ENCODE data around the gene PTPRU.

The PTPRU gene

DNA sequence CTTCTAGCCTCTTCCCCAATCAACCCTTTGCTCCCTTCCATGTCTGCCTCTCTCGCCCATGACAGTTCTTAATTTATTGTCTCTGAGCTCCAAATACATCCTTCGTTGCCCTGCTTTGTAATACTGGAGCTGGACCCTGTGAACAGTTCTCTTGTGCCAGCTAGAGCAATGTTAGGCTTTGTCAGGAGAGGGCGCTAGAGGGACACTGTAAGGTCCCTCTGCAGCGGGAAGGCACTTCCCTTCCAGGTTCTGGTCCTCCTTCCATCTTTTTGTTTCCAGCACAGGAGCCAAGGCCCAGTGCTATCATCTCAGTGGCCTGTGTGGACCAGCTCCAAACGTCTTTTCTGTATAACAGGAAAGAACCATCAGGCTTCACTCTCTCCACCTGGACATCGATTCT is 95.9 kb downstream of the PTPRU start:
- DNase-seq (ENCODE audit: low read depth in 2 of 2), result peak in 1 of 2 donors; percentile 9

DNA sequence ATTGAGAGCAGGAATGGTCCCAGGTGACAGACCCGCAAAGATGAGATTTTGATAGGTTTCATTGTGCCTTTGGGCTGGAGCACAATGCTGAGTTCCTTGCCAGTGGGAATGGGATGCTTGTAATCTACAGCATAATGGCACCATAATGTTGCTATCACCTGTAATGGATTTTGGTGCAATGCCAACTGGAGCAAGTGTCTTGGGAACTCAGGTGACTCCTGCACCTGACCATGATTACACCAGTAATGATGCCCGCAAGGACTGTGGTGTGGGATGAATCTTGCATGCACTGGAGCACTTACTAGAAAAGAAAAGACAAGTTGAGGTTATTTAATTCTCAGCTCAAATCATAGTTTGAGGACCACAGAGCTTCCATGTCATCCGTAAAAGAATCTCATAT is 96.7 kb downstream of the PTPRU start:
- DNase-seq (ENCODE audit: low read depth in 2 of 2), result no peak

DNA sequence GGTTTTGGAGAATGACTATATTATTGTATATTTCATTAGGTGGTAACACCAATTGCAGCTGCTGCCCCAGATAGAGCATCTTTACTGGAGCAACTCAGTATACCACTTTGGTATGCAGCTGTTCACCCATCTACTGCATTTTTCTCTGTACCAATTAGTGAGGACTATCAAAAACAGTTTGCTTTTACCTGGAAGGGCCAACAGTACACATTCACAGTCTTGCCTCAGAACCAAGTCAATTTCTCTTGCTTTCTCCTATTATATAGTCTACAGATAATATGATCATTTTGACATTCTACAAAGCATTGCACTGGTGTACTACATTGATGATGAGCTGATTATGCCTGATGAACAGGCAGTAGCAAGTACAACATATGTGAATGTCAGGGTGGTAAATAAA is 99.3 kb downstream of the PTPRU start:
- DNase-seq (ENCODE audit: low read depth in 2 of 2), result no peak

DNA sequence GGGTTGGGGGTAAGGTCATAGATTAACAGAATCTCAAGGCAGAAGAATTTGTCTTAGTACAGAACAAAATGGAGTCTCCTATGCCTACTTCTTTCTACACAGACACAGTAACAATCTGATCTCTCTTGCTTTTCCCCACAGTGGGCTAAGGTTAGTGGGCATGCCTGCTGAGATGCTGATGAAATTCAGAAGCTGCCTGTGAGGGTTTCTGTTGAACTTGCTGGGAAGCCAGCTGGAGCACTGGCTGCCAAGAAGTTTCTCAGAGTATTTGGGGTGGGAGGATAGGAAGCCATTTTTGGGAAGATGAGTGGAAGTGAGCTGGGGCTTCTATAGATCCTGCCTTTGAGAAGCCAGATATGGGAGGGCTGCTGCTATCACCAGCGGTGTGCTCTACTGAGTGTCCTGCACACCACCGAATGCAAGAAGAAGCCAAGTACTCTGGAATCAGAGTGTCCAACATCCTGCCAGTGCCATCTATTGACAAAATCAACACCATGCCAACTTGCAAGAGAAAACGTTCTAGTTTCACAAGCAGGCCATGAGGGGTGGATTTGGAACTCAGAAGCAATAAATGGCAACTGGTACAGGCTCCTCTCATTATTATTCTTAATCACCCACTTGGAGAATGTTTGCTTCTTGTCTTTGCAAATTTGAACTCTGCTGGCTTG is 102.7 kb downstream of the PTPRU start:
- DNase-seq (ENCODE audit: low read depth in 2 of 2), result no peak

DNA sequence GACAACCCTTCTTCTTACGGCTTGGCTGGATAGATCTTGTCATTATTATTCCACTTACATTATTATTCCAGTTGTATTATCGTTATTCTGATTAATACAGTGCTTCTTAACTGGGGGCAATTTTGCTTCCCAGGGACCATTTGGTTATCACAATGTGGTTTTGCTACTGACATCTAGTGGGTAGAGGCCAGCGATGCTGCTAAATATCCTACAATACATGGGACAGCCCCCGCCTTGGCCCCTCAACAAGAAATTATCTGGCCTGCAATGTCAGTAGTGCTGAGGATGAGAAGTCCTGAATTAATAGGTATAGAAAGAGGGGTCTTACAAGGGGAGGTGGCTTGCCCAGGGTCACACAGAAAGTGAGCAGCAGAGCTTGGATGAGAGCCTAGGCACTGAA is 105.6 kb downstream of the PTPRU start:
- DNase-seq (ENCODE audit: low read depth in 2 of 2), result no peak

DNA sequence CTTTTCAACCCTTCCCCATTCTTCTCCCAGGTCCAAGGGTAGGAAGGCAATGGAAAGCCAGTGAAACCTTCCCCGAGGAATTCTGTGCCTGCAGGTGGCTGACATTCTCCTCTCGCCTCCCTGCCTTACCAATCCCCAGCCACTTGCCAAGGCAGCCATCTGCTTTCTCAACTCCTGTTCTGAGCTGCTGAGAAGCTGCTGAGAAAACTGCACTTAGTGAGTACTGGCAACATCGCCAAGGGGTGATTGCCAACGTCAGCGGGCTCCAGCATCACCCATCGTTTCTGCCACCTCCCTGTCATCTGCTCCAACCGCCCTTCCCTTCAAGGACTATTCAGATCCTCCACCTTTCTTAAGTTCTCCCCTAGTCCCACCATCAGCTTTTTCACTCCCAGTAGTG is 106.0 kb downstream of the PTPRU start:
- DNase-seq (ENCODE audit: low read depth in 2 of 2), result no peak

DNA sequence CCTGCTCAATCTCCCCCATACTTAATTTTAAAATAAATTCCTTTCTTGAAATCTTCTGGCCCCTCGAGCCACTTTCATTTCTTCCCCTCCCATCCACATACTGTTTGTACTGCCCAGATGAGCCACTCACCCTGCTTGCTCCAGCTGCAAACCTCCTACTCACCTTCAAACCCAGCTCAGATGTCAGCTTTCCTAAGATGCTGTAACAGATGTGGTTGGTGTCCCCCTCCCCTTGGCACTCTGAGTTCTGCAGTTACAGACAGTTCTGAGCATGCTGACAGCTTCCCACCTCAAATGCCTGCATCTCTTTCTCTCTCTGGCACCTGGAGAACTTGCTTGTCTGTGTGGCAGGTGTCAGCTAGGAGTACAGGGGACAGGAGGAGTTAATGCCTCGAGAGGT is 106.7 kb downstream of the PTPRU start:
- no peak for DNase-seq (ENCODE audit: low read depth in 2 of 2)

DNA sequence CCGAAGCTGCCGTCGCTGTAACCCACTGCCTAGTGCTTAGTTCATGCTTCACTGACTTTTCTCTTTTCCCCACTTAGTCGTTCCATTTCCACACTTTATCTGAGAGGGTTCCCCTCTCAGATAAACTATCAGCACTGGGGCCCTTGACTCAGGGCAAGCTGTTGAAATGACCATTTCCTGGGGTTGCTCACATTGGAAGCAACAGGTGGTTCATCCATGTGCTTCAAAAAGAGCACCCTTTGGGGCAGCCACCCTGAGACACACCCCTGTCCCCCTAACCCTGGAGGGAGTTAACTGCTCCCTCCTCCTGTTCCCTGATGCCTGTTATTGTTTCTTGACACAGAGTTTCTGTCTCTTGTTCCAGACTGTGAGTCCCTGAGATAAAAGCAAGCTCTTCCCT is 107.2 kb downstream of the PTPRU start:
- no peak for DNase-seq (ENCODE audit: low read depth in 2 of 2)

DNA sequence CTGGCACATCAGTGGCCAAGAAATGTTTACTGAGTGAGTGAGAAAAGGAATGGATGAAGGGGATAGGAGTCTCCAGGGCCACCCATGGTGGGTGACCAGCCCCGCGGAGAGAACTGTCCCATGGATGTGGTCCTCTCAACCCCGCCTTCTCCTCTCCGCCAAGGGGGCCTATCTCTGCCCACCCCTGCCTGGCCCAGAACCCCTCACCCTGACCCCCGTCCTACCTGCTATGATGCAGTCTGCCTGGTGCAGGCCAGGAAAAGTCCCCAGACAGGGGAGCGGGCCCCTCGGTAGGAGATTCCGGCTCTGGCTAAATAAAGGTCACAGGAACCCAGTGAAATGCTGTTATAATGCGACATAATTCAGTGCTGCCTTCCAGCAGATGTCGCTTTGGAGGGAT is 107.6 kb downstream of the PTPRU start:
- no peak for DNase-seq (ENCODE audit: low read depth in 2 of 2)

DNA sequence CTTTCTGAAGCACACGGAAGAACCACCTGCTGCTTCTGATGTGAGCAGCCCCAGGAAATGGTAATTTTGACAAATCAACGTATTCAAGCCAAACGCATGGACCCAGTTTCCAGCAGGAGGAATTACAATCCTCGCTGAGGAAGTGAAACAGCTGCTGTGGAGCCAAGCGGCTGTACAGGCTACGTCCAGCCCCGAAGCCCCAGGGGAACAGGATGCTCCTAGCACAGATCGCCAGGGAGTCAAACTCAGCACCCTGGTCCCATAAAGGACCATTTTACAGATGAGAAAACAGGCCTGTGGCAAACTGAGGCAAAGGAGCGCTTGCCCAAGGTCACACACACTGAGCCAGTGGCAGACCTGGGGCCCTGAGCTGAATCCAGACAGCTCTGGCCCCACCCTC is 108.0 kb downstream of the PTPRU start:
- DNase-seq (ENCODE audit: low read depth in 2 of 2), result no peak

DNA sequence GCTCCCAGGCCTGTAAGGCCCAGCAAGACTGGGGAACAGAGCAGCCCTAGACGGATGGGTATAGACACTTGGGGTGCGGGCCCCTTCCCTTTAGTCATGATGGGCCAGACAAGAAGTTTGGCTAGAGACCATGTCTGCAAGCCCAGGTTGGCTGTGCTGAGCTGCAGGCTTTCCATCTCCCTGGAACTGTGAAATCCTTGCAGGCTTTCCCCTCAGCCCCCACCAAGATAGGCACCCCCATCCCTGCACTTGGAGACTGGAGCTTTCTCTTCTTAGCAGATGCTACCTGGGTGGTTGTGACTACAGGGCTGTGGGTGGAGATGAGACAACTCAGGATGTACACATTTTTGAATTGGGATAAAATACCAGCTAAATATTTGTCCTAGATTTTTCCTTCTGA is 110.3 kb downstream of the PTPRU start:
- no peak for DNase-seq (ENCODE audit: low read depth in 2 of 2)

DNA sequence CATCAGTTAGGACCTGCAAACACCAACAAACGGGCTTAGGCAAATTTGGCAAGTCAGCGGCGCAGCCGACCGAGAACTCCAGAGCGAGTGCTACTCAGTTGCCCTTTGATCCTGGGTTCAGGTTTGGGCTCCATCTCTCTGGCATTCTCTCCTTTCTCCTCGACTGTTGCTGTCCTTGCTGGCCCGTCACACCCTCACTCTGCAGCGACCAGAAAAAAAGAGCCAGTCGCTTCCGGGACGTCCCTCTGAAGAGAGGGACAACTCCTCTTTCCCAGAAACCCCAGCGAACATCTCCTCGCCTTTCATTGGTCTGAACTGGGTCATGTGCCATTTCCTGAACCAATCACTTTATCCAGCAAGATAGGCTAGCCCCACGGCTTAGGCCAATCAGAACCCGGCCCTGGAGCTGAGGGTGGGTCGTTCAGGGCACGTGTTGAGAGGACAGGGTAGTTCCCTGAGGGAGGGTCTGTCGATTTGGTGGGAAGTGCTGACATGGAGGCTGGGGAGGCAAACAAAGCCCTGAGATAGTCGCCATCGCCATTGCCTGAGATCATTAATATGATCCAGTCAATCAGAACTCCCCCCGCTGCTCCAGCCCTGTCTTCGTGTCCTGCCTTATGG is 113.7 kb downstream of the PTPRU start:
- DNase-seq (ENCODE audit: low read depth in 2 of 2), result no peak

DNA sequence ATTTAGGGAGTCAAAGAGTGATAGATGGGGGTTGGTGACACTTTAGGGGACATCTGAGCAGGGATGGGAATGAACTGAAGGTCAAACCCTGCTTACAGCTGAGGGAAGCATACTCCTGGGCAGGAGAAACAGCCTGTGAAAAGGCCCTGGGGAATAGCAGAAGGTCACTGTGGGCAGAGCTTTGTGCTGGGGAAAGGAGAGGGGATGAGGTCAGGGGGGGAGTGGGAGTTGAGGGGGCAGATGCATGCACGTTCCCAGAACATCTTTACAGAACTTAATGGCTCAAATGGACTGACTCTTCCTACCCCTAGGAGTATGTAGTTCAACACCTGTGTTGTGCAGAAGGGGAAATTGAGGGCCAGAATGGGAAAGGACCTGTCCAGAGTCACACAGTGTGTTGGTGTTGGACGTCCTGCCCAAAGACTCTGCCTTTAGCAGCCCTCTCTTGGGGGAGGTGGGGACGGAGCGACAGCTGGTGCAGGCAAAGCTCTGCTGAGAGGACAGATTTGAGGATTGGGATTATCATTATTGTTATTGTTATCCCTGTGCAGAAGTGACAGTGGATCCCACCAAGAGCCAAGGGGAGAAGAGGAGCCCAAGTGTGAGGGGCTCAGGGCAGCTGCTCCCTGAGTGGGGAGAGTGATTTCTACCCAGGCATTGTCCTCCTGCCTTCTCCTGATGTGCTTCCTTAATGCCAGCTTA is 116.5 kb downstream of the PTPRU start:
- DNase-seq (ENCODE audit: low read depth in 2 of 2), result no peak

DNA sequence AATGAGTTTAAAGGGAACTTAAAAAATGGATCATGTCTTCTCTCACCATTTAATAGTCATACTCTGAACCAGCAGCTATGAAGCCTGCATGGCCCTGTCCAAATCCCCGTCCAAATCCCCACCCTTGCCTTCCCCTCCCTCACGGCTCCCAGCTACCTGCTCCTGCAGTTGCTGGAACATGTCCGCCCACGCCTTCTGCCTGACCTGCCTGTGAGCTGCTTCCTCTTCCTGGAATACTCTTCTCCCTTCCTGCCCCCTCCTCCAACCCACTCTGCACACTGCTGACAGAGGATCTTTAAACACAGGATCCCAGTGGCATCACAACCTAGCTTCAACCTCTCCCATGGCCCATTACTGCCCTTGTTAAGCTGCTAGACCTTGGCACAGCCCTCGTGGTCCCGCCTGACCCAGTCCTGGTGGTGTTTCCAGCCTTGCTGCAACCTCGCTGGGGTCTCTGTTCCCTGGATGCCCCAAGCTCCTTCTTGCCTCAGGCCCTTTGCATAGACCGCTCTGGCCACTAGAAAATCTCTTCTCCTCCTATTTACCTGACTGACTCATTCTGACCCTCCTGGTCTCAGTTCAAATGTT is 118.3 kb downstream of the PTPRU start:
- DNase-seq (ENCODE audit: low read depth in 2 of 2), result no peak

DNA sequence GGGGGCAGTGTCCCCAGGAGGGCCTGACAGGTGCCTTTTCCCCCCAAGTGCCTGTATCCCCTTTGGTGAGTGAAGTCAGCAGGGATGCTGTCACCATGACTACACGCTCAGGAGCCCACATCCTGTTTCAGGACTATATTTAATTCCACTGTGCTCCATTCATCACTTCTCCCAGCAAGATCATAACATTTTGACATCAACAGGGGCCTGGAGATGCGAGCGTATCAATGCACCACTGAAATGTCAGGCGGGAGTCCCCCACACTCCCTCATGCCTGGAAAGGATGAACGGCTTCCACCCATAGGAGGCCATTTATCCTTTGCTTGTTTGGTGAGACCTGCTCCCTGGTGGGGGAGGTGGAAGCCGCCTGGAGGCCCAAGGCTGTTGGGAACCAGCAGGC is 119.1 kb downstream of the PTPRU start:
- no peak for DNase-seq (ENCODE audit: low read depth in 2 of 2)

DNA sequence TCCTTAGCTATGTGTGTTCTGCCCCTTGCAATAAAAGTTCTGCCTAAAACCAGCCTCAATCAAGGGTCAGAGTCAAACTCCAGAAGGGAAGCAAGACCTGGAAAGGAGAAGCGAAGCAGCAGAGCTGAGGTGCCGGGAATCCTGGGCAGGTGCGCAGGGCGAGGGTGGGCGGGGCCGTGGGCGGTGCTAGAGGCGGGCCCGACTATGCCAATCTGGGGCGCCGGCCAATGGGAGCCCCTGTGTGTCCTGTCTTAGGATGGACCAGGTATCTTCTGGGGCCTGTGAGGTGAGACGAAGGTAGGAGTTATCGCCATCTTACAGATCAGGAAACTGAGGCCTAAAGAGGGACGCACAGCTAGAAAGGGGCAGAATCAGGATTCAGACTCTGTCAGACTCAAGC is 120.3 kb downstream of the PTPRU start:
- DNase-seq (ENCODE audit: low read depth in 2 of 2), result no peak

DNA sequence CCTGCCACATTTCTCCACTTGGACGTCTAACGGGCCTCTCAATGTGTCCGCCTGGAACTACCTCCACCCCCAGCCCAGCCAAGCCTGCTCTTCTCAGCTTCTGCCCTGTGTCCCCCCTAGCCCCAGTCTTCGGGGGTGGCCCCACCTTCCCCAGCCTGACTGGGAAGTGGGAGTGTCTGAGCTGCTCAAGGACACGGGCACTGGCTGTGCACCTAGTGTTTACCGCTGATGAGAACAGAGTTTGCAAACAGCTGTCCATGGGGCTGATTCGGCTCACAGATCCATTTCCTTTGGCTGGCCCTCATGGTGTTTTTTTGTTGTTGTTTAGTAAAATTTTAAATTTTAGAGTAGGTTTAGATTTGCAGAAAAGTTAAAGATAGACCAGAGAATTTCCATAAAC is 121.1 kb downstream of the PTPRU start:
- no peak for DNase-seq (ENCODE audit: low read depth in 2 of 2)

DNA sequence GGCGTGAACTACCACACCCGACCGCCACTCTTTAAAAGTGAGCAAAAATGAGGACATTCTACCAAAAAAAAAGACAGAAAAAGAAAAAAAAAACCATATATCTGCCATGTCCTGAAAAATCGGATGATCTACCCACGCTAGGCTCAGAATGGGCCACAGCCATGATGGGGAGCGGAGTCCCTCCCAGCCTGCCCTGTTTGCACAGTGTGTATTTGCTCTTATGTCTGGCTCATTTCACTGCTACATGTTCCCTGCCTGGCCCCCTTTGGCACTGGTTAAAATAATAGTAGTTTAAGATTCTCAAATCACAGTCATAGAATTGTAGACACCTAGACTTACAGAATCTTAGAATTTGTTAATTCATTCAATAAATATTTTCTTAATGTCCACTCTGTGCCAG is 121.9 kb downstream of the PTPRU start:
- DNase-seq (ENCODE audit: low read depth in 2 of 2), result no peak

DNA sequence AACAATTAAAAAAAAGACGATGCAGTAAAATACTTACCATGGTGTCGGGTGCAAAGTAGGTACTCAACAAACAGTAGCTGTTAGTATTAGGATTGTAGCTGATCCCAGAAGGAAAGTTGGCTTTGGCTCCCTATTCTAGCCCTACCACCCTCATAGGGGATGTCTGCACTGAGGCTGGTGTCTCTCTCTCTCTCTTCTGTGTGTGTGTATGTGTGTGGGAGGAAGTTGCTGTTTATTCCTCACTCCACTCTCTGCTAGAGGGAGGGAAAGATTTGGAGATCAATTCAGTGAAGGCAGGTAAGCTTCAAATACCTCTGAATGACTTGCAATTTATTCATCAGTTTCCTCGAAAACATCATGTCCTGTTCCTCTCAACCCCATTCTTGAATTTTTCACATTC is 124.4 kb downstream of the PTPRU start:
- no peak for DNase-seq (ENCODE audit: low read depth in 2 of 2)

DNA sequence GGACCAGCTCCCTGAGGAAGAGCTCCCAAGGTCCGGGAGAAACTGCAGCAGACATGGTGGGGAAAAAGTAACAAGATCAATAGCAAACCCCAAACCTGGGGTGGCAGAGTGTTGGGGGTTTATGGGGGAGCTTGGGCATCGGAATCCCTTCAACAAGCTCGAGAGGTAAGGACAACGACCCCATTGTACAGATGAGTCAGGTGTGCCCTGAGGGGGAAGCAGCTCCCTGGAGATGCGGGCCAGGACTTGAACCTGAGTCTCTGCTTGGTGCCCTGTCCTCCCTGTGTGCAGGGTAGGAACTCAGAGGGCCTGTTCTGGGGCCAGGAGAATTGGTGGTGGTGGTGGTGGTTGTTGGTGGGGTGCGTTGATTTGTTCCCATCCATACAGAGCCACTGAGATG is 125.4 kb downstream of the PTPRU start:
- no peak for DNase-seq (ENCODE audit: low read depth in 2 of 2)

DNA sequence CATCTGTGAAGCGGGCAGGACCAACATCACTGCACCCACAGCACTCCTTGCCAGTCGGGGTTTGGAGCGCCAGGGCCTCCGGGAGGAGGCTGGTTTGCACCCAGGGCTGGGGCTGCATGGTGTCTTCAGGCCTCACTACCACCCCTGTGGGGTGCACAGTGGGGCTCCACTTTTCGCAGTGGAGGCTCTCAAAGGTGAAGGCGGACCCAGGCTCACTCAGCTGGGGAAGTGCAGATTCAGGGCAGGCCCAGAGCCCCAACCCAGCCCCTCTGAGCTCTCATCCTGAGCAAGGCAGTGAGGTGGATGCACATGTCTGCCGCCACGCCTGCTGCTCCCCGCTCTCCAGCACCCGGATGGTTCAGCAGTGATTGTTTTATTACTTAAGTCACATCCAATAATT is 125.8 kb downstream of the PTPRU start:
- no peak for DNase-seq (ENCODE audit: low read depth in 2 of 2)

DNA sequence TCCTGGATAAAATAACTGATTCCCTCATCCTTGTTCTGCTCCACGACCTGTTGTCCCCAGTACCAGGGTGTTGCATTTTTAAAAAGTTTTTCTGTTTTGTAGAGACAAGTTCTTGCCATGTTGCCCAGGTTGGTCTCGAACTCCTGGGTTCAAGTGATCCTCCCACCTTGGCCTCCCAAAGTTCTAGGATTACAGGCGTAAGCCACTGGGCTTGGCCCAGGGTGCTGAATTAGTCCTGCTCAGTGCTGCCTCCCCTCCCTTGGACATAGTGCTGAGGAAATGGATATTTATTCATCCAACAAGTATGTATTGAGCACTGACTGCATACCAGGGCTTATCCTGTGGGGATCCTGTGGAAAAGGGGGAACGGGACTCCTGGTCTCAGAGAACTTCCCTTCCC is 126.4 kb downstream of the PTPRU start:
- no peak for DNase-seq (ENCODE audit: low read depth in 2 of 2)

DNA sequence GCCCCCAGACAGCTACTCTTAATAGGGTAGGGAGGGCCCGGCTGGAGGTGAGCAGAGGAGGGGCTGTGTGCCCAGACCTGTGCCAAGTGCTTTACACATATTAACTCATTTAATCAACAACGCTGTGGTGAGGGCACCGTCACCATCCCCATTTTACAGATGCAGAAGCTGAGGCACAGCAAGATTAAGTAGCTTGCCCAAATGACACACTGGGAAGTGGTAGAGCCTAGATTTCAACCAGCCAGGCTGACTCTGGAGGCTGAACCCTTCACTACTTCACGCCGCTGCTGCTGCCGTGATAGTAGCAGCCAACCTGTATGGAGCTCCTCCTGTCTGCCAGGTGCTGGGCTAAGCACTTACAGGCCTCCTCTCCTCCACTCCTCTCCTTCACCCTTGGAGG is 127.2 kb downstream of the PTPRU start:
- no peak for DNase-seq (ENCODE audit: low read depth in 2 of 2)
